Keratinocyte (primary cell): ENCODE measurements around the gene OPRL1. TPM values are rescaled to one million over a fixed set of nuclear protein-coding genes. Genes with fewer than 3 reads are reported as not detected.

Experiments used
- DNase-seq: peaks from one replicate; pipeline ENCODE4 v3.0.0-alpha.2; 2011; ENCODE audit warnings: low read depth, missing footprints, low spot score
- FAIRE-seq: peaks from 2 replicates; lab custom pipeline; 2011; peaks lifted over from hg19 to GRCh38; lab: Jason Lieb, UNC
- H2AFZ ChIP-seq: 2 replicates; pipeline ENCODE4 v1.6.0; 2012; ENCODE audit warnings: low read length, control low read depth, inconsistent platforms; ENCODE audit not compliant: control insufficient read depth
- H3K27ac ChIP-seq: 2 replicates; pipeline ENCODE4 v1.5.1; 2011; ENCODE audit warnings: low read length; ENCODE audit not compliant: control insufficient read depth, insufficient read depth
- H3K27me3 ChIP-seq: 3 replicates; pipeline ENCODE4 v1.6.0; 2011; ENCODE audit warnings: low read length; ENCODE audit not compliant: control insufficient read depth, insufficient read depth; ENCODE audit errors: extremely low read depth
- H3K36me3 ChIP-seq, 2 experiments: 2 replicates in 1 of 2; 3 replicates in 1 of 2; pipeline ENCODE4 v1.5.1; 2011; ENCODE audit warnings: low read length in 2 of 2, mild to moderate bottlenecking in 1 of 2; ENCODE audit not compliant: control insufficient read depth in 2 of 2, insufficient read depth in 2 of 2; ENCODE audit errors: extremely low read depth in 1 of 2
- H3K4me1 ChIP-seq: 3 replicates; pipeline ENCODE4 v1.5.1; 2011; ENCODE audit warnings: low read length; ENCODE audit not compliant: control insufficient read depth, insufficient read depth; ENCODE audit errors: extremely low read depth
- H3K4me2 ChIP-seq: 3 replicates; pipeline ENCODE4 v1.6.0; 2011; ENCODE audit warnings: low read depth, low read length; ENCODE audit not compliant: control insufficient read depth, insufficient read depth; ENCODE audit errors: extremely low read depth
- H3K4me3 ChIP-seq, 3 experiments: fragments of 200-600 bp in 1 of 3; sonication (generic) in 1 of 3; 2 replicates in 2 of 3; 3 replicates in 1 of 3; pipeline ENCODE4 v1.5.1; 2011 to 2016; ENCODE audit warnings: low read length in 3 of 3, mild to moderate bottlenecking in 3 of 3, control low read depth in 2 of 3, inconsistent platforms in 1 of 3, low read depth in 1 of 3, mixed read lengths in 1 of 3, mixed run types in 1 of 3, moderate library complexity in 1 of 3; ENCODE audit not compliant: control insufficient read depth in 2 of 3, insufficient read depth in 2 of 3; ENCODE audit errors: extremely low read depth in 1 of 3
- H3K79me2 ChIP-seq: 2 replicates; pipeline ENCODE4 v1.6.0; 2012; ENCODE audit warnings: low read length; ENCODE audit not compliant: control insufficient read depth, insufficient read depth
- H3K9ac ChIP-seq: 3 replicates; pipeline ENCODE4 v1.6.0; 2011; ENCODE audit warnings: low read length; ENCODE audit not compliant: control insufficient read depth, insufficient read depth; ENCODE audit errors: extremely low read depth
- H3K9me1 ChIP-seq: 3 replicates; pipeline ENCODE4 v1.6.0; 2011; ENCODE audit warnings: low read length; ENCODE audit not compliant: control insufficient read depth, insufficient read depth; ENCODE audit errors: extremely low read depth
- H3K9me3 ChIP-seq: 2 replicates; pipeline ENCODE4 v1.5.1; 2012; ENCODE audit warnings: low read depth, low read length; ENCODE audit not compliant: control insufficient read depth
- H4K20me1 ChIP-seq: 3 replicates; pipeline ENCODE4 v1.6.0; 2011; ENCODE audit warnings: low read length; ENCODE audit not compliant: control insufficient read depth, insufficient read depth; ENCODE audit errors: extremely low read depth
- EZH2 ChIP-seq: IDR thresholded peaks from one replicate; pipeline ENCODE4 v1.6.1; 2012; ENCODE audit warnings: inconsistent platforms, mild to moderate bottlenecking, low read length, moderate library complexity
- dilution Hi-C: fragments of 300-500 bp; cut with MboI; formaldehyde crosslinking; loops from one replicate; pipeline ENCODE4 v1.7.0; 2020; ENCODE audit warnings: low sequenced_read_pairs; ENCODE audit not compliant: extremely low pct_ligation_motif_present
- polyA plus RNA-seq, 5 experiments: library from polyadenylated mRNA; depleted of rRNA in 3 of 5; stranded (reverse) in 3 of 5; stranded (forward) in 1 of 5; unstranded in 1 of 5; fragments of >200 nt; gene quantifications; 1 replicate in 1 of 5; 2 replicates in 3 of 5; 3 replicates in 1 of 5; pipeline versions ENCODE4 v1.2.1 to v1.2.3, GENCODE V29; 2011 to 2012; ENCODE audit warnings: missing spikeins in 2 of 5, low read depth in 1 of 5, low replicate concordance in 1 of 5
- TF ChIP-seq, protein P1 (sequence below), 3 experiments: IDR thresholded peaks in 1 of 3; conservative IDR thresholded peaks in 1 of 3; optimal IDR thresholded peaks in 1 of 3; 2 replicates in 2 of 3; 3 replicates in 1 of 3; pipeline versions ENCODE3 to v1.5.1; 2011; ENCODE audit warnings: low read length in 3 of 3, mild to moderate bottlenecking in 3 of 3, moderate library complexity in 2 of 3, control low read depth in 1 of 3, inconsistent platforms in 1 of 3; ENCODE audit not compliant: insufficient read depth in 2 of 3; ENCODE audit errors: extremely low read depth in 1 of 3

Gene OPRL1
- polyA plus RNA-seq, 1 donor (not counting 4 experiments of a cell fraction or from before 2014, with no cell fraction given) = 0.25 TPM

DNA sequence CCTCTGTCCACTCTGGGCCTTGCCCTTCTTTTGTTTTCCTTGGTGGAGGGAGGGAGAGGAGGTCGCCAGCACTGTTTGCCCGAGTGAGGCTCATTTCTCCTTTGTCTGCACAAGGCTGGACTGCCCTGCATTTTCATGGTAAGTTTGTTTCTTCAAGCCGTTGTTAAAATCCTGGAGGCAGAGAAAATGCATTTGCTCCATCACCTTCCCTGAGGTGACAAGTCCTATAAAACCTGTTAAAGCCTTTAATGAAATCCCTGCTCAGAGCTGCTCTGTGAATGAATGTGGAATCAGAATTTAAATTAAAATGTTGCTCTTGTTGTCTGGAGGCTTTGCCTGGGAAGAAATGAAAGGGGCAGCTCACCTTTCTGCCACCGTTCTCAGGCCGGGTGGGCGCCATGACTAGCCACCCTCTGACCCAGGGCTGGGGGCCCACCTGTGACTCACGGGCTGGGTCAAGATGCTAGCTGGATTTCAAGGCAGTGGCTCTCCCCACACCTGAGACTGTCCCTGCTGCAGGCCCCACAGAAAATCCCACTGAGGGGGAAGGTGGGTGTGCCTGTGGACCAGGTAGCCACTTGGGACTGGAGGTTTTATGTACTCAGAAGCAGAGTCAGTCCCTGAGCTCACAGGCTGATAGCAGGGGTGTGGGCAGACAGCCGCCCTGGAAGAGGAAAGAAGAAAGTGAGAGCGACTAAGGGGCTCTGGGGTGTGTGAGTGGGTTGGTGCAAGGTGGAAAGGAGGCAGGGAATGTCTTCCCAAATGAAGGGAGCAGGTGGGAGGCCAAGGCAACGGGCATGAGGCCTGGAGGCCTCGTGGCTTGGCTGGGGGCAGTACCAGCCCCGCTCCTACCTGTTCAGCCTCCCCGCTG lies 60.4 kb downstream of the OPRL1 start:
- DNase-seq = no peak
- Histone ChIP-seq H3K4me1 (no peaks in the 10 kb centered on the region), H3K9me1 (no peaks in the 10 kb centered on the region), H4K20me1 (no peaks in the 10 kb centered on the region), H3K9me3 (peaks cover 5% of the 10 kb centered on the region), H2AFZ (no peak overlapping the region), H3K27ac (no peak overlapping the region), H3K9ac (no peak overlapping the region), H3K4me3 (no peak overlapping the region), H3K4me2 (no peak overlapping the region), H3K27me3 (peaks cover 3% of the 10 kb centered on the region), H3K79me2 (no peaks in the 10 kb centered on the region), H3K36me3 (no peaks in the 10 kb centered on the region)
- no peak for FAIRE-seq
- TF ChIP-seq EZH2 = no peak
- TF ChIP-seq, protein P1, sequence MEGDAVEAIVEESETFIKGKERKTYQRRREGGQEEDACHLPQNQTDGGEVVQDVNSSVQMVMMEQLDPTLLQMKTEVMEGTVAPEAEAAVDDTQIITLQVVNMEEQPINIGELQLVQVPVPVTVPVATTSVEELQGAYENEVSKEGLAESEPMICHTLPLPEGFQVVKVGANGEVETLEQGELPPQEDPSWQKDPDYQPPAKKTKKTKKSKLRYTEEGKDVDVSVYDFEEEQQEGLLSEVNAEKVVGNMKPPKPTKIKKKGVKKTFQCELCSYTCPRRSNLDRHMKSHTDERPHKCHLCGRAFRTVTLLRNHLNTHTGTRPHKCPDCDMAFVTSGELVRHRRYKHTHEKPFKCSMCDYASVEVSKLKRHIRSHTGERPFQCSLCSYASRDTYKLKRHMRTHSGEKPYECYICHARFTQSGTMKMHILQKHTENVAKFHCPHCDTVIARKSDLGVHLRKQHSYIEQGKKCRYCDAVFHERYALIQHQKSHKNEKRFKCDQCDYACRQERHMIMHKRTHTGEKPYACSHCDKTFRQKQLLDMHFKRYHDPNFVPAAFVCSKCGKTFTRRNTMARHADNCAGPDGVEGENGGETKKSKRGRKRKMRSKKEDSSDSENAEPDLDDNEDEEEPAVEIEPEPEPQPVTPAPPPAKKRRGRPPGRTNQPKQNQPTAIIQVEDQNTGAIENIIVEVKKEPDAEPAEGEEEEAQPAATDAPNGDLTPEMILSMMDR (optimal IDR thresholded peaks at IDR 0.05 in 1 of 3, IDR thresholded peaks at IDR 0.05 in 1 of 3, conservative IDR thresholded peaks at IDR 0.05 in 1 of 3; ENCODE audit: extremely low read depth in 1 of 3, insufficient read depth in 2 of 3, low read length in 3 of 3) = no peak
- dilution Hi-C loops = no loop called here

DNA sequence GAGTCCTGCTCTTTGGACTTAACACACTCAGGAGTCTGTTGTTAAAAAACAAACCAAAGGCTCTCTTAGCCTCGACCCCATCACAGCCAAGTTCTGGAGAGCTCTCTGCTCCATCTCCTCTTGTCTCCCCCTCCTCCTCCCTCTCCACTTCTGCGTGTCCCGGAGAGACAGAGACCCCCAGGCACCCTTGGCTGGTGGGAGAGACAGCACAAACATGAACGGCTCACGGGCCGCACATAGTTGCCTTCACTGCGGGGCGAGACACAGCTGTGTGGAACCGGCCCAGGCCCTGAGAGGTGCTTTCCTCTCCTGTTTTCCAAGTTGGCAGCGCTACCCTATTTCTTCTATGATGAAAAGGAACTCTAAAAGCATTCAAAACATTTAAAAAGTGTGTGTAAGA lies 61.1 kb downstream of the OPRL1 start:
- DNase-seq (no peak), FAIRE-seq (no peak)
- TF ChIP-seq, protein P1 (optimal IDR thresholded peaks at IDR 0.05 in 1 of 3, IDR thresholded peaks at IDR 0.05 in 1 of 3, conservative IDR thresholded peaks at IDR 0.05 in 1 of 3; ENCODE audit: extremely low read depth in 1 of 3, insufficient read depth in 2 of 3, low read length in 3 of 3) = no peak
- no peak for TF ChIP-seq EZH2
- Histone ChIP-seq H3K79me2 (no peaks in the 10 kb centered on the region), H2AFZ (no peak overlapping the region), H3K4me1 (no peaks in the 10 kb centered on the region), H3K9me1 (no peaks in the 10 kb centered on the region), H3K4me2 (no peak overlapping the region), H4K20me1 (no peaks in the 10 kb centered on the region), H3K27me3 (peaks cover 3% of the 10 kb centered on the region), H3K36me3 (no peaks in the 10 kb centered on the region), H3K4me3 (no peak overlapping the region), H3K9ac (no peak overlapping the region), H3K9me3 (peaks cover 10% of the 10 kb centered on the region), H3K27ac (no peak overlapping the region)
- dilution Hi-C loops = no loop called here
